Cardiac muscle cell (in vitro differentiated cells and primary cell): ENCODE results near the gene MPPE1. TPM values are rescaled to one million over a fixed set of nuclear protein-coding genes. Genes with fewer than 3 reads are reported as not detected.

ENCODE experiments used
- DNase-seq, 2 donors: peaks; one replicate each; pipeline versions ENCODE4 v3.0.0 to v3.0.0-alpha.2; 2010 to 2017; ENCODE audit warnings: low read depth in 1 of 2, low spot score in 1 of 2
- H3K27ac ChIP-seq: fragments of 200-600 bp; sonication (generic); 2 replicates; pipeline ENCODE4 v1.5.1; 2016
- H3K27me3 ChIP-seq: fragments of 200-600 bp; sonication (generic); 2 replicates; pipeline ENCODE4 v1.6.0; 2016; ENCODE audit warnings: control low read depth
- H3K36me3 ChIP-seq: fragments of 200-600 bp; sonication (generic); 2 replicates; pipeline ENCODE4 v1.5.1; 2016; ENCODE audit warnings: control low read depth
- H3K4me1 ChIP-seq: fragments of 200-600 bp; sonication (generic); 2 replicates; pipeline ENCODE4 v1.8.1; 2017; ENCODE audit warnings: low read depth, mild to moderate bottlenecking, mixed run types
- H3K4me3 ChIP-seq: fragments of 200-600 bp; sonication (generic); 2 replicates; pipeline ENCODE4 v1.5.1; 2016; ENCODE audit warnings: mild to moderate bottlenecking
- H3K9me3 ChIP-seq: fragments of 200-600 bp; sonication (generic); 2 replicates; pipeline ENCODE4 v1.5.1; 2017; ENCODE audit warnings: low read depth, mild to moderate bottlenecking, control low read depth
- polyA plus RNA-seq: library from polyadenylated mRNA; unstranded; fragments of >200 nt; fragmentation: Nextera tagmentation; extraction: Ambion mirVana; gene quantifications from 2 replicates; pipeline ENCODE4 v1.2.1, GENCODE V29; 2016
- total RNA-seq: library from RNA; depleted of rRNA; stranded (reverse); fragments of >200 nt; gene quantifications from 2 replicates; pipeline ENCODE4 v1.2.3, GENCODE V29; 2016
- TF ChIP-seq, protein P1 (sequence below): IDR thresholded peaks from 2 replicates; pipeline ENCODE4 v1.5.1; 2012; ENCODE audit warnings: low read depth, mild to moderate bottlenecking, low read length

Gene MPPE1
- total and polyA plus RNA-seq, 2 experiments from 2014 or later = 14.0 to 44.1 TPM

DNA sequence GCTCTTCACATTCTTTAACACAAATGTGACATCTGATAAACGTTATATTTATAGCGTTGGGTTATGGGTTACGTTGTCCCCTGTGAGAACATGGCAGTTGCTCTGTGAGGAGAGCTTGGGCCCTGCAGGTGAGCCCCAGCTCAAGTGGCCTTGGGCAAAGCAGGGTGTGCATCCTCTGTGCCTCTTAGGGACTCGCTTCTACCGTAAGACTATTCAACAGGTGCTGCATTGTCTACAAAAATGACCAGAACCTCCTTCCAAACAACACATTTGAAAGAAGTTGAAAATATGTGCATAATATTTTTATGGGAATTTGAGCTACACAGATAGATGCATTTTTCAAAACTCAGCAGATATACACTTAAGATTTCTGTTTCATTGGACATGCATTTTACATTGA lies 73.3 kb downstream of the MPPE1 start:
- Histone ChIP-seq H3K4me3 (no peak overlapping the region), H3K36me3 (no peaks in the 10 kb centered on the region), H3K27me3 (no peaks in the 10 kb centered on the region), H3K27ac (no peak overlapping the region), H3K9me3 (no peaks in the 10 kb centered on the region), H3K4me1 (peaks cover 4% of the 10 kb centered on the region)
- no peak for DNase-seq
- TF ChIP-seq, protein P1, sequence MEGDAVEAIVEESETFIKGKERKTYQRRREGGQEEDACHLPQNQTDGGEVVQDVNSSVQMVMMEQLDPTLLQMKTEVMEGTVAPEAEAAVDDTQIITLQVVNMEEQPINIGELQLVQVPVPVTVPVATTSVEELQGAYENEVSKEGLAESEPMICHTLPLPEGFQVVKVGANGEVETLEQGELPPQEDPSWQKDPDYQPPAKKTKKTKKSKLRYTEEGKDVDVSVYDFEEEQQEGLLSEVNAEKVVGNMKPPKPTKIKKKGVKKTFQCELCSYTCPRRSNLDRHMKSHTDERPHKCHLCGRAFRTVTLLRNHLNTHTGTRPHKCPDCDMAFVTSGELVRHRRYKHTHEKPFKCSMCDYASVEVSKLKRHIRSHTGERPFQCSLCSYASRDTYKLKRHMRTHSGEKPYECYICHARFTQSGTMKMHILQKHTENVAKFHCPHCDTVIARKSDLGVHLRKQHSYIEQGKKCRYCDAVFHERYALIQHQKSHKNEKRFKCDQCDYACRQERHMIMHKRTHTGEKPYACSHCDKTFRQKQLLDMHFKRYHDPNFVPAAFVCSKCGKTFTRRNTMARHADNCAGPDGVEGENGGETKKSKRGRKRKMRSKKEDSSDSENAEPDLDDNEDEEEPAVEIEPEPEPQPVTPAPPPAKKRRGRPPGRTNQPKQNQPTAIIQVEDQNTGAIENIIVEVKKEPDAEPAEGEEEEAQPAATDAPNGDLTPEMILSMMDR = no peak

Other genes with a start within 250 kb of the MPPE1 start
- 10.4 and 13.3 TPM in 2 replicates for gene GNAL, start 219.1 kb downstream of the MPPE1 start, total RNA-seq
- gene GNAL, start 219.1 kb downstream of the MPPE1 start, polyA plus RNA-seq = 9.3 and 10.6 TPM in 2 replicates
- 42.8 TPM in 2 replicates for gene CHMP1B, start 56.9 kb downstream of the MPPE1 start, total RNA-seq
- 46.9 and 52.7 TPM in 2 replicates for gene CHMP1B, start 56.9 kb downstream of the MPPE1 start, polyA plus RNA-seq
- gene IMPA2, start 73.2 kb upstream of the MPPE1 start, total RNA-seq = 16.3 and 60.0 TPM in 2 replicates
- 23.9 and 28.3 TPM in 2 replicates for gene IMPA2, start 73.2 kb upstream of the MPPE1 start, polyA plus RNA-seq
- not detected in 2 replicates for gene ANKRD62, start 185.5 kb upstream of the MPPE1 start, total RNA-seq
- gene ANKRD62, start 185.5 kb upstream of the MPPE1 start, polyA plus RNA-seq = not detected in 2 replicates